DMS79 (cell line): Measurements from ENCODE around the gene TP53INP2.
"Not testable (repeated sequence)": the region's sequence is repeated elsewhere in the genome, so short reads cannot be mapped to it uniquely, and the experiment has no call there.

Source experiments
- DNase-seq: peaks from one replicate; lab custom pipeline; 2025; lab: John Stamatoyannopoulos, UW

Gene TP53INP2

DNA sequence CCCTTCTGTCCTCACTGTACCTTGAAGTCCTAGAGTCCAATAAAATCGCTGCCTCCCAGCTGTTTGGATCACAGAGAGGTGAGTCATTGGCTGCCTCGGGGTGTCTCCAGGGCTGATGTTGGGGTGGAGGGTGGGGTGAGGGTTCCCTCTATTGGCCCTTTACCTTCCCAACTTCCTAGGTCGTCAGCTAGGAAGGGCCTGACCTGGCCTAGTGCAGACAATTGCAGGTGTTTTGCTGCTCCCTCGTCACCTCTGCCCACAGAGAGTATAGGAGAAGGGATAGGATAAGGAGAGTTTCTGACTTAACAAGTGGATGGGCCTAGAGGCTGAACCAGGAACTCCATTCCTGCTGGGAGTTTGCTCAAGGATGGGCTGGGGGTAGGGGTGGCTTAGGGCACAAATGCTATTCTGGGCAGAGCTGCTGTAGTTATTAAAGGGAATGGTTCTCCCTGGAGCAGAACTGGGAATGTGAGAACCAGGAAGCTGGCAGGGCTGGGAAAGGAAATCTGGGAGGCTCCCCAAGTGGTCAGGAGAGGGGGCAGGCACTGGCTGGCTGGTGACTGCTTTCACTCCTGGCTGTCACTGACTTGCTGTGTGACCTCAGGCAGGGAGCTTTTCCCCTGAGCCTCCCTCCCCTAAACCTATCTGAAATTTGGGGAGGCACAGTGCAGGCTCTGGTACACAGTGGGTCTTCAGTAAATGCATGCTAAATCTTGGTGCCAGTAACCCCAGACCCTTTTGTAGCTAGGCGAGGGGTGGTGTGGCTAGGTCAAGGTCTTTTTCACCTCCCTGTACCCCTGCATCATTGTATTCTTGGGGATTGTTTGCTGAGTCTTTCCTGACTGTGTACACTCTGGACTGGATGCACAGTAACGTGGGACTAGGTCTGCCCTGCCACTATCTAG lies 1.5 kb downstream of the TP53INP2 start:
- DNase-seq: no peak

DNA sequence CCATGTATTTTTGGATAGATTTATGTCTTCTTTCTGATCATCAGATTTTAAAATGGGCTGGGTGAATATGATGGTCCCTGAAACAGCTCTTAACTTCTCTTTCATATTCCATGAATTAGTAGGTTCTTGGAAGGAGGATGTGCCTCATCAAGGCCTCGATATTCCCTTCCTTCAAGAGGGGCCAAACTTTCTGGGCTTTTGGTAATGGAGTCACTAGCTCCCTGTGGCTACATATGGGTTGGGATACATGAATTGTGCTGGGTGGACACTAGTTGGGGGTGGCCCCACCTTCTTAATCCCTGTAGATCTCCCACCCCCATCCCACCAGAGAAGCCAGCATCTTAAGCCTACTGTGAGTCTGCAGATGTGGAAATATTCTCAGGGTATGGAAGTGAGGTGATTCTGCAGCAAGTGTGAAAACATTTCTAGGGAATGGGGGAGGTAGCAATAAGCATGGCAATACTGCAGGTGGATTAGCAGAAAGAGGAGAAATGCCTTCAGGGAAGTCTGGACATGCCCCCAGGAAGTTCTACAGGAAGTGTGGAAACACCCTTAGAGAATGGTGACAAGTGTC lies 2.2 kb downstream of the TP53INP2 start:
- DNase-seq: no peak

DNA sequence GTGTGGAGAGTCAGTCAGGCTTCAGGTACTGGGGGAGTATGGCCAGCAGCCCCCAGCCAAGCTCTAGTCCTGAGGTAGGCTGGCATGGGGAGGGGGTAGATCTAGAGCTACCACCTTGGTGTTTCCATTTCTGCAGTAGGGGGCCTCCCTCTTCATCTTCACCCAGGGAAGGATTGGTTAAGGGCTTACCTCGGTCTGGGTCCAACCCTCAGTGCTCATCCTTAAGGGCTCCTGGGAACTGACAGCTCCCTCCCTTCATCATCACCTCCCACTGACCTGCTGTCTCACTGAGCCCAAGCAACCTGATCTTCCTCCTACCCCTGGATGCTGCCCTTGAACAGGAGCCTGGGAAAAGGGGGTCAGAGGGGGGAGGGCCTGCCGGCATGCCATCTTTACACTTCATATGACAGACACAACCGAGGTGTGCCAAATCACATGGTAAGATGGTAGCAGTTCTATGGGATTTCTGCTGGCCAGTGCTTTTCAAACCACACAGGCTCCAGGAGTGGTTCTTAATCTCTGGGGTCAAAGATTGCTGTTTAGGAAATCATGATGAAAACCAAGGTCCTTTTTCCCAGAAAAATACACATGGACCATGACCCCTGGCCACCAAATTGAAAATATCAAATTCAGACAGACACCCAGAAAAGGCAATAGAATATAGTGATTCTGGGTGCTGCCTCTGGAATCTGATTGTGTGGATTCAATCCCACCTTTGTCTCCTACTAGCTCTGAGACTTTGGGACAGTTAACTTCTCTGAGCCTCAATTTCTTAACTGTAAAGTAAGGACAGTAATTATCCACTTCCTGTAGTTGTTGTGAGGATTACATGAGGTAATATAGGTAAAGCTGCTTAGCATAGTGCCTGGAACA lies 3.0 kb downstream of the TP53INP2 start:
- DNase-seq: no peak

DNA sequence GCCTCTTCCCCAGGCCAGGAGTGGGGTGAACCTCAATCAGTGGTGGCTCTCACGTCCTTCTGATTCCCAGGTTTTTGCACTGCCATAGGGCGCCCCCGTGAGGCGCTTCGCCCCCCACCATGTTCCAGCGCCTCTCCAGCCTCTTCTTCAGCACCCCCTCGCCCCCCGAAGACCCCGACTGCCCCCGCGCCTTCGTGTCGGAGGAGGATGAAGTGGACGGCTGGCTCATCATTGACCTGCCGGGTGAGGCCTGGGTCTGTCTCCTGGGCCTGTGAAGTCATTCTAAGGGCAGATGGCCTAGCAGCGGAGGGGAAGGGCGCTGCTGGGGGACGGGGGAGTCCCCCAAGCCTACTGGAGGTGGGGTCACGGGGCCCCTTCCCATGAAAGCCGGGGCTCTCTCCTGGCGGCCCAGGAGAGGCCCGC lies 4.5 kb downstream of the TP53INP2 start:
- no peak for DNase-seq

DNA sequence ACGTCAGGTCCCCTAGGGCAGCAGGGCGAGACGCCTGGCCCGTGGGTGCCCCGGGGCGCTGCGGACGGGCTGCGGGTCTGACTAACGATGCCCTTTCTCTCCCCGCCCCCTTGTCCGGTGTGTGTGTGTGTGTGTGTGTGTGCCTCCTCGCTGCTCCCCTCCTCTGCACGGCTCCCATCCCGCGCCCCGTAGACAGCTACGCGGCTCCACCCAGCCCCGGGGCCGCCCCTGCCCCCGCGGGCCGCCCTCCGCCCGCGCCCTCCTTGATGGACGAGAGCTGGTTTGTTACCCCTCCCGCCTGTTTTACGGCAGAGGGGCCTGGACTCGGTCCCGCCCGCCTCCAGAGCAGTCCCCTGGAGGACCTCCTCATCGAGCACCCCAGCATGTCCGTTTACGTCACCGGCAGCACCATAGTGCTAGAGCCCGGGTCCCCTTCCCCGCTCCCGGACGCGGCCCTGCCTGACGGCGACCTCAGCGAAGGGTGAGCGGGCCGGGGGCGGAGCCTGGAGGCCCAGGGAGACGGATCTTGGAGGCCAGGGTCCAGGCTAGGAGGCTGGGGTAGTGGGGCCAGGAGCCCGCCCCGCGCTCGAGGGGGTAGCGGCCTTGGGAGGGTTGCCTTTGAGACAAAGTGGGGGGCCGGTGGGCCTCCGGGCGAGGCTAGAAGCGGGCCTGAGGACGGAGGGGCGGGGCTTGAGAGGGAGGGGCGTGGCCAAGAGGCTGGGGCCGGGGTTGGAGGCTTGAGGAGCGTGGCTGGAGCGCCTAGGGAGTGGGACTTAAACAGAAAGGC lies 5.1 kb downstream of the TP53INP2 start:
- peak; percentile 75 for DNase-seq

DNA sequence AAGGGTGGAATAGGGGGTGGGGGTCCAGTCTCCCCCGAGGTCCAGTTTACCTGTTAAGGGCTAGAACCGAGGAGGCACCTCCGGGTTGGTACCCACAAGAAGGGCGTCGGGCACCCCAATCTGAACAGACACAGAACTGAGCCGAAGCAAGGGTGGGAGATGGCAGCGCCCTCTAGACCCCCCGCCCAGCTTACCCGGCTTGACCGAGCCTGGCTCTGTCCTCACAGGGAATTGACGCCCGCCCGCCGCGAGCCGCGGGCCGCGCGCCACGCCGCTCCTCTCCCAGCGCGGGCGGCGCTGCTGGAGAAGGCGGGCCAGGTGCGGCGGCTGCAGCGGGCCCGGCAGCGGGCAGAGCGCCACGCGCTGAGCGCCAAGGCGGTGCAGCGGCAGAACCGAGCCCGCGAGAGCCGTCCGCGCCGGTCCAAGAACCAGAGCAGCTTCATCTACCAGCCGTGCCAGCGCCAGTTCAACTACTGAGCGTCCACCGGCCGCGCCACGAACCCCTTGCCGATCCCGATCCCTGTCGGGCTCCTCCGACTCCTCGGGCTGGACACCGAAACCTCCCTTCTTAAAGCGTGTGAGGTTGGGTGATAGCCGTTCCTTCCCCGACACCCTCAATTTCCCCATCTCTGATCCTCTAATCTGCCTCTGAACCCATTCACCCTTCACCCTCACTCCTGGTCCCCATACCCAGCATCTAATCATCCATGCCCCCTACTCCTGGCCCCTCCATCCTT lies 5.9 kb downstream of the TP53INP2 start:
- no peak for DNase-seq

DNA sequence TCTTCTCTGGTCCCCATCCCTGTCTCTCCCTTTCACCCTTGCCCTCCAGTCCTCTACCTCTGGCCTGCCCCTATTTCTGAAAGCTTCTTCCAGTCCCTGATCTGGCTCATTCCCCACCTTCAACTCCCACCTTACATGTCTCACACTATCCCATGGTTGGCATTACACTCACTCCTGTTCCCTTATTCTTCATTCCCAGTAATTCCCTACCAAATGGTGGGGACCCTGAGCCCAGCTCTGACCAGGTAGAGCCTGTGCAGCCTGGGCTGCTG lies 6.4 kb downstream of the TP53INP2 start:
- no peak for DNase-seq

DNA sequence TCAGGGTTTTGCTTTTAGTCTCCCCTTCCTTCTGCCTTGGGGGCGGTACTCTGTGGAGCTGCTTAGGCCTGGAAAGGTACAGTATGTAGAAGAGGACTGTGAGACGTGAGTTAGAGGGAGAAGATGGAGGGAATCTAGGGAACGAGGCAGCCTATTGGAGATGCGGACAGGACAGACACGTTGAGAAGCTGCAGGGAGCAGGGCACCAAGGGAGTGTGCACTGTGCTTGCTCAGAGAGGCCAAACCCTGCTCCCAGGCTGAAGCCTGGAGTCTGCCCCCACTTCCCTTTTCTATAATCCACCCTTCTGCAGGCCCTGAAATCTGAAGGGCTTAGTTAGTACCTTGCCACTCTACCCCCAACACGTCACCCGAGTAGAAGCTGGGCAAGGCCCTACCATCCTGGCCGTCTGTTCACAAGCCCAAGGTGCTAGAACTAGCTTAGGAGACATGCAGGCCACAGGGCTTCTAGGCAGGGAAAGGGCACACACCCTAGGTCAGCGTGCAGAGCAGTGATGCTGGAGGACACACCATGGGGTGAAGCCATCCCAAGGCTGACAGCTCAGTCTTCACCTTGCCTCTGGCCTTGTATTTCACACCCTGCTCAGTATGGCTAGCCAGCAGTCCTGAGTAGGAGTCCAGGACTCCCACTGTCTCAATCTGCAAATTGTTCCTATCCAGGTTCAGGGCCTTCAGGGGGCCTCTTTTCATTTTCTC lies 6.9 kb downstream of the TP53INP2 start:
- DNase-seq: no peak

DNA sequence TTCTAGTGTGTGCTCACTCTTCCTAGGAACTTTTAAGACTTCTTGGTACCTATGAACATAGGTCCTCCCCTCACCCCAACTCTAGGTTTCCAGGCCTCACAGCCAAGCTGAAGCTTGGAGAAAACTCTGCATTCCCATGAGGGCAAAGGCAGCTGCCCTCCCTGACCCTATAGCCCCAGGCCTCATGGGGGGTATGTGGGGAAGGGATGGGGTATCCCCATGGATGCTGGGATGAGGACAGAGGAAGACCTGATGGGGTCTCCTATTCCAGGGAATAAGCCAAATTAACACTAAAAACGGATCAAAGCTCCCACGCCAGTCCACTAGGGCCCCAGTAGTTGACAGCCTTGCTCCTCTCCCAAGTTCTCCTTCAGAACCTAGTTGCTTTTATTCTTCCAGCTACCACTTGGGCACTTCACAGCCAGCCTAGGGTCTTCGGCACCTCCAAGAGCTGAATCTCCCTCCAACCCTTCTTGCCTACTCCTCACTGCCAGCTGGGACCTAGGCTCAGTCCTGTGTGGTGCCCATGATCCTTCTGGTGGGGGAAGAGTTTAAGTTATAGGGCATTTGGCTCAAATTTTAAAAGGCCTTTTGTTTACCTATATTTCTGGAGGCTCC lies 7.8 kb downstream of the TP53INP2 start:
- DNase-seq: no peak

DNA sequence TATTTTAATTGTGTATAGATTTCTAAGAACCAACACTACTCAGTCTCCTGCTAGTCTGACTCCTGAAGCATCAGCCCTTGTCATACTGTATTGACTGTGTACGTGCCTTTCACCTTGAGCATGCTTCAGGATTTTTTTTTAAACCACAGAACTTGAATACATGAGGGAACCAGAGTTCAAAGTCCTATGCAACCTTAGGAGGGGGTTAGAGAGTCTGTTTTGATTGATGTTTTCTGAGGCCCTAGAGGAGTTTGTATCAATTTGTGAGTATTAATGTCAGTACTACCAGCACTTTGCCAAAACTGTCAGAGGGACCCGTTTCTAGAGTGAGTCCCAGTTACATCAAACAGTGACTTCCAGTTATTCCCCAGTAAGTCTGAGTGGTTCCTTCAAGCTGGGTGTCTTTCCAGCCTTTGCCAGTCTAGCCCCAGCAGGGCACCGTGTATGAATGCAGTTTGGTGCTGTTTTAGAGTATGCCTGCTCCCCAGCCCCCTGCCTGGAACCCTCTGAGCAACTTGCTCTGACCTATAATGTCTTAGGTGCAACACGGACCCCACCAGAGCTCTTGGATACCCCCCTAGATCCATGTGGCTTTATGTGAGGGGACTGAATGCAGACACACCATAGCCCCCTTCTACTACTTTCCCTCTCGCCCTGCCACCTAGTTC lies 8.5 kb downstream of the TP53INP2 start:
- no peak for DNase-seq

DNA sequence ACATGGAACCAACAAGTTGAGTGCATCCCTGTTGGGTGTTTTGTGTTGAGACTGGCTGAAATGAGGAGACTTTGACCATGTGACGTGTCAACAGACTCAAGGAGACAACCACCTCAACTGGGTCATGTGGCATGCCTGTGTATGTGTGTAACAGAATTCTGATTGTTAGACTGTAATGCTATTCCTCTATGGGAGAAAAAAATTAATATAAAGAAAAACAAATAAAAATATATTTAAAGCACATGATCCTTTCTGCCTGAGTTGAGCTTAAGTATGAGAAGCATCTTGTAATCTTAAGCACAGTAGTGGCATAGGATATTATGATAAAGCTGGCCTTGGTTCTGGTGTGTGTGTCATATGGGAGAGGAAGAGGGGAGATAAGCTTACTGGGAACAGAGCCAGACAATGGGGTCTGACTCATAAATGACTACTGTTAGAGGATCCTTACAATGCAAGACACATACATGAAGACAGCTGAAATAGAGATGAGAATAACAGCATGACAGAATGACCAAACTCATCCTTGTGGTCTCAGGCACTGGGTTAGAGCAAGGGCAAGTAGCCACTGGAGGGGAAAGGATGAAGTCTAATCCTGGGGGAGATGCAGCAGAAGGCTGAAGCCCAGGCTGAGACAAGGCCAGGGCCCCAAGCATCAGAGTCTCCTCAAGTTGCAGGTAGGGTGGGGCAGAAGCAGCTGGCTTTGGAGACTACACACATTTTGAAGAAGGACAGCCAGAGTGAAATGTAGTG lies 9.2 kb downstream of the TP53INP2 start:
- DNase-seq: no peak

DNA sequence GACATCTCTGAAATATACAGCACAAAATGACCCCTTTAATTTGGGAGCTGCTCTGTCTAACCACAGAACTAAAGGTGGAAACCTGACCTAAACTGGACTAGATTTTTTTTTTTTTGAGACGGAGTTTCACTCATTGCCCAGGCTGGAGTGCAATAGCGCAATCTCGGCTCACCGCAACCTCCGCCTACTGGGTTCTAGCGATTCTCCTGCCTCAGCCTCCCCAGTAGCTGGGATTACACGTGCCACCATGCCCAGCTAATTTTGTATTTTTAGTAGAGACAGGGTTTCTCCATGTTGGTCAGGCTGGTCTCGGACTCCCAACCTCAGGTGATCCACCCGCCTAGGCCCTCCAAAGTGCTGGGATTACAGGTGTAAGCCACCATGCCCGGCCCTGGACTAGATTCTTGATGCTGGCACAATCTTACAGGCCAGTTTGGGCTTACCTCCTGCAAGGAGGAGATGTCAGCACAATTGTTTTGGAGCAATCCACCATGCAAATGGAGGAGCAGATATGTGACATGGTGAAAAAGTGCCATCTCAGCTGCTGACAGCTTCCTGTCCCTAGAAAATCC lies 9.9 kb downstream of the TP53INP2 start:
- DNase-seq: not testable (repeated sequence)

DNA sequence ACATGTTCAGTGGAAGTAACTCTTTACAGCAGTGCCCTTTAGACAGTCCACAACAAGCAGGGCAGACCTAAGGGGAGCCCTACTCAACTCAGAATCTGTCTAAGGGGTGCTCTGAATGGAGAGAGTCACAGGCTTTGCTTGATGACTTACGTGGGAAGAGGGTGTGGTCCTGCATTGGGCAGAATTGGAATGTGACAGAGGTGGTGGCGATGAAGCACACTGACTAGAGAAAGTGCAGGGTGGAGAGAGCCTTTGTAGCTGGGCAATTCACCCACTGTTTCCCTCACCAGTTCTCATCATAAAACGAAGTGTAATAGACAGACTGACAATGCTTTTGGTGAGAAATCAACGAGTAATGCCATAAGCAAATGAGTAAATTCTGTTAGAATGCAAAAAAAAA lies 11.2 kb downstream of the TP53INP2 start:
- DNase-seq: no peak

DNA sequence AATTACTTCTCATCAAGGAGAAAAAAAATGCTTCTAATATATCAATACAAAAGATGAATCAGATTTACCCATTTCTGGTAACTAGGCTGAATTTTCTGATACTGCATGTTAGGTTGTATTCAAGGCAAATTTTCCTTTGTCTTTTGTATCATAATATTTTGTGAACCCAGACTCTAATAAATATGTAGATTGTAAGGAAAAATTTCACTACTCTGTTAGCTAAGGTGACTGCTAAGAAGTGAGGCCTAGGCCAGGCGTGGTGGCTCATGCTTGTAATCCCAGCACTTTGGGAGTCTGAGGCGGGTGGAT lies 12.7 kb downstream of the TP53INP2 start:
- no peak for DNase-seq

DNA sequence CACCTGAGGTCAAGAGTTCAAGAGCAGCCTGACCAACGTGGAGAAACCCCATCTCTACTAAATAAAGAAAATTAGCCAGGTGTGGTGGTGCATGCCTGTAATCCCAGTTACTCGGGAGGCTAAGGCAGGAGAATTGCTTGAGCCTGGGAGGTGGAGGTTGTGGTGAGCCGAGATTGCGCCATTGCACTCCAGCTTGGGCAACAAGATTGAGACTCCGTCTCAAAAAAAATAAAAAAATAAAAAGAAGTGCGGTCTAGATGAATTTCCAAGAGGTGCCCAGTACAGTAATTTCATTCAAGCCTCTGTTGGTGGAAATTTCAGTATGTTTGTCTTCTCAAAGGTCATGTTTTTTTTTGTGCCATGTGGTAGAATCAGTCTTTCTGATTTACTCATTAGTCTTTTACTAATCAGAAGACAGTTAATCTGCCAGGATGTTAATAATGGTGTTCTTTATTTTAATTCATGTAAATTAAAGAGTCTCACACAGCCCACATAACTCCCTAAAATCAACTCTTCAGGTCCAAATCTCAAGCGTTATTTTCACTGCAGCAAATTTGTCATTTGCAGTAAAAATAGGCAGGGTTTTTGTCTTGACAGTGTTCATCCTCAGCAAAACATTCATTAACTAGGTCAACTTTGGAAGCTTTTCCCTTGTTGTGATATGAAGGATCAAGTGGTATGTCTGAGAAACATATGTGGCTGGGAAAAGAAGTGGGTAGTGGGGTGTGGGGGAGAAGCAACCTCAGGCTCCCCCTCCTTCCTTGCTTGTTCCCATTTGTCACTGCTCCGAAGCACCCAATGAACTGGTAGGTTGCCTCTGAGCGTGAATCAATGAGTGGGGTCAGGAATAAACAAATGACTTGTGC lies 13.3 kb downstream of the TP53INP2 start:
- DNase-seq: no peak

DNA sequence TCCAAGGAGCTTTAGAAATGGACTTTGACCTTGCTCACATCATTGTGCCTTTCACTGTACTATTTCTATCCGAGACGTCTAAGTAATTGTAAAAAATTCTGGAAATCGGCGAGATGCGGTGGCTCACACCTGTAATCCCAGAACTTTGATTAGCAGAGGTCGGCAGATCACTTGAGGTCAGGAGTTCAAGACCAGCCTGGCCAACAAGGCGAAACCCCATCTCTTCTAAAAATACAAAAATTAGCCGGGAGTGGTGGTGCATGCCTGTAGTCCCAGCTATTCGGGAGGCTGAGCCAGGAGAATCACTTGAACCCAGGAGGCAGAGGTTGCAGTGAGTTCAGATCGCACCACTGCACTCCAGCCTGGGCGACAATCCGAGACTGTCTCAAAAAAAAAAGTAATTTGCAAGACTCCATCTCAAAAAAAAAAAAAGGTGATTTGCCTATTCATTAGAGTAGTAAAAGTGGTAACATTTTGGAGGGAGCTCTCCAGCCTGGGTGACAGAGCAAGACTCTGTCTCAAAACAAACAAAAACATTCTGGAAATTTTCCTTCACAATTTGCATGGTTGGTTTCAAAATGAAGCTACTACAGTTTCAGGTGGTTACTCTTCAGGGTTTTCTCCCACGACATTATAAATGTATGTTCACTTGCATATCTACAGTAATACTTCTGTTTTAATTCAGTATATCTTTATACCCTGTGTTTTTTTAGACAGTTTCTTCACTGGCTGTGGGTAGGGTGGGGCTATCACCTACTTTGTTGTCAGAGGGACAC lies 15.3 kb downstream of the TP53INP2 start:
- DNase-seq: not testable (repeated sequence)

DNA sequence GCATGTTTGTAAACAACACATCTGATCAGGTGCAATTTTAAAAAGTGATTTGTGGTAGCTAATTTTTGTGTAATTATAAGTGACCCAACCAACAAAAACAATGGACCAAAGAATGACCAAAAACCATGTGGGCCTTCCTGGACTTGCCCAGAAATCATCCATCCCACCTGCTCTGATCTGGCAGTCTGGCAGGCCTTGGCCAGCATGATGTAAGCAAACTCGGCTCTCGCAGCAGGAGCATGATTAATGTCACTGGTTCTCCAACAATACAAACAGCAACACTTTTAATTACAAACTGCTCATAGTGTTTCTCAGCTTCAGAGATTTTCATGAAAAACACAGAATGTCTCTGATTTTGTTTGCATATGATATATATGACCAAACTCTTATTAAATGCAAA lies 16.1 kb downstream of the TP53INP2 start:
- no peak for DNase-seq
